Endothelial cell of umbilical vein (primary cell): Measurements from ENCODE around the gene HDAC7.

Source experiments
- EZH2 ChIP-seq: IDR thresholded peaks from 2 replicates; pipeline ENCODE4 v1.6.1; 2012; ENCODE audit warnings: borderline replicate concordance, low read depth, mild to moderate bottlenecking, moderate library complexity, low read length, inconsistent platforms; ENCODE audit not compliant: severe bottlenecking
- JUN ChIP-seq: IDR thresholded peaks from 2 replicates; pipeline ENCODE4 v1.6.1; 2011; ENCODE audit warnings: borderline replicate concordance, low read depth; ENCODE audit not compliant: insufficient read length, insufficient read depth
- MYC ChIP-seq: IDR thresholded peaks from one replicate; pipeline ENCODE4 v1.6.1; 2011; ENCODE audit warnings: mild to moderate bottlenecking, low read depth, low read length
- POLR2A ChIP-seq: IDR thresholded peaks from 2 replicates; pipeline ENCODE4 v1.6.1; 2012; ENCODE audit warnings: low read depth, mild to moderate bottlenecking, control low read depth, low read length
- POLR2AphosphoS5 ChIP-seq: IDR thresholded peaks from 2 replicates; pipeline ENCODE4 v1.6.1; 2012; ENCODE audit warnings: low read depth, mild to moderate bottlenecking, control low read depth, low read length, moderate library complexity; ENCODE audit not compliant: insufficient read depth
- TF ChIP-seq, protein P1 (sequence below), 2 donors: IDR thresholded peaks; 1 replicate in 1 of 2; 2 replicates in 1 of 2; pipeline ENCODE4 v1.5.1; 2011; ENCODE audit warnings: low read length in 2 of 2, mild to moderate bottlenecking in 2 of 2, moderate library complexity in 2 of 2, control low read depth in 1 of 2, inconsistent platforms in 1 of 2, low read depth in 1 of 2; ENCODE audit not compliant: insufficient read depth in 1 of 2; ENCODE audit errors: extremely low read depth in 1 of 2
- TF ChIP-seq, protein P2 (sequence below): IDR thresholded peaks from 2 replicates; pipeline ENCODE4 v1.6.1; 2011; ENCODE audit not compliant: insufficient read depth, insufficient read length

DNA sequence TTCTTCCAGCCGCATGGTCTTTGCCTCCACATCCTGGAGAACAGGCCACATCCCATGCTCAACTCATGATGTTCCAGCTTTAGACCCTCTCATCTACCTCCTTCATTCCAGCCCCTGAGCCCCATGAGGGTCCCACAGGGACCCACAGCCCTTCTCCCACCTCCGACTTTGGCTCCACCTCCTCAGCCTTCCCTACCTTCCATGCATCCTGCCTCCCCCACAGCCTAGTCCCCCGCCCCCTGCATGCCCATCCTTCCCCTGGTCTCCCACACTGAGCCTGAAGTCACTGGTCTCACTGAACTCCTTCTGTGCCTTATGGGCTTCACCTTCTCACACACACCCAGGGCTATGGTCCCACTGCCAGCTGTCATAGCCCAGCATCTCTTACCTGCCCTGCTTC is 70.8 kb downstream of the HDAC7 start:
- TF ChIP-seq POLR2A (no peak), EZH2 (no peak), POLR2AphosphoS5 (no peak), MYC (no peak), JUN (no peak)
- TF ChIP-seq, protein P1, sequence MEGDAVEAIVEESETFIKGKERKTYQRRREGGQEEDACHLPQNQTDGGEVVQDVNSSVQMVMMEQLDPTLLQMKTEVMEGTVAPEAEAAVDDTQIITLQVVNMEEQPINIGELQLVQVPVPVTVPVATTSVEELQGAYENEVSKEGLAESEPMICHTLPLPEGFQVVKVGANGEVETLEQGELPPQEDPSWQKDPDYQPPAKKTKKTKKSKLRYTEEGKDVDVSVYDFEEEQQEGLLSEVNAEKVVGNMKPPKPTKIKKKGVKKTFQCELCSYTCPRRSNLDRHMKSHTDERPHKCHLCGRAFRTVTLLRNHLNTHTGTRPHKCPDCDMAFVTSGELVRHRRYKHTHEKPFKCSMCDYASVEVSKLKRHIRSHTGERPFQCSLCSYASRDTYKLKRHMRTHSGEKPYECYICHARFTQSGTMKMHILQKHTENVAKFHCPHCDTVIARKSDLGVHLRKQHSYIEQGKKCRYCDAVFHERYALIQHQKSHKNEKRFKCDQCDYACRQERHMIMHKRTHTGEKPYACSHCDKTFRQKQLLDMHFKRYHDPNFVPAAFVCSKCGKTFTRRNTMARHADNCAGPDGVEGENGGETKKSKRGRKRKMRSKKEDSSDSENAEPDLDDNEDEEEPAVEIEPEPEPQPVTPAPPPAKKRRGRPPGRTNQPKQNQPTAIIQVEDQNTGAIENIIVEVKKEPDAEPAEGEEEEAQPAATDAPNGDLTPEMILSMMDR (IDR thresholded peaks at IDR 0.05; ENCODE audit: extremely low read depth in 1 of 2, insufficient read depth in 1 of 2, low read depth in 1 of 2, low read length in 2 of 2) = no peak
- TF ChIP-seq, protein P2, sequence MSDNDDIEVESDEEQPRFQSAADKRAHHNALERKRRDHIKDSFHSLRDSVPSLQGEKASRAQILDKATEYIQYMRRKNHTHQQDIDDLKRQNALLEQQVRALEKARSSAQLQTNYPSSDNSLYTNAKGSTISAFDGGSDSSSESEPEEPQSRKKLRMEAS = no peak
